Osteoblast (primary cell): ENCODE results near the gene MACROD2. TPM values are rescaled to one million over a fixed set of nuclear protein-coding genes. Genes with fewer than 3 reads are reported as not detected.

Experiments
- DNase-seq: peaks from one replicate; pipeline ENCODE4 v3.0.0; 2011; ENCODE audit warnings: low spot score, mixed read lengths; ENCODE audit not compliant: insufficient read length; ENCODE audit errors: missing footprints
- H2AFZ ChIP-seq: 2 replicates; pipeline ENCODE4 v1.6.0; 2011; ENCODE audit warnings: mild to moderate bottlenecking, low read length
- H3K27ac ChIP-seq: 2 replicates; pipeline ENCODE4 v1.5.1; 2011; ENCODE audit warnings: mild to moderate bottlenecking, low read depth, low read length, moderate library complexity
- H3K27me3 ChIP-seq: 2 replicates; pipeline ENCODE4 v1.6.0; 2012; ENCODE audit warnings: mild to moderate bottlenecking, control low read depth, inconsistent platforms, low read length, moderate library complexity; ENCODE audit not compliant: insufficient read depth
- H3K36me3 ChIP-seq: 2 replicates; pipeline ENCODE4 v1.5.1; 2011; ENCODE audit warnings: mild to moderate bottlenecking, low read length, control low read depth, moderate library complexity; ENCODE audit not compliant: insufficient read depth
- H3K4me1 ChIP-seq: 2 replicates; pipeline ENCODE4 v1.5.1; 2011; ENCODE audit warnings: mild to moderate bottlenecking, low read length, control low read depth, moderate library complexity; ENCODE audit not compliant: insufficient read depth
- H3K4me2 ChIP-seq: 2 replicates; pipeline ENCODE4 v1.6.0; 2011; ENCODE audit warnings: mild to moderate bottlenecking, low read length; ENCODE audit not compliant: insufficient read depth
- H3K4me3 ChIP-seq: fragments of 200-600 bp; sonication (generic); 3 replicates; pipeline ENCODE4 v1.5.1; 2012; ENCODE audit warnings: mild to moderate bottlenecking, low read length, inconsistent platforms; ENCODE audit not compliant: insufficient read depth
- H3K79me2 ChIP-seq: 2 replicates; pipeline ENCODE4 v1.6.0; 2012; ENCODE audit warnings: mild to moderate bottlenecking, low read length, control low read depth, inconsistent platforms; ENCODE audit not compliant: insufficient read depth
- H3K9me3 ChIP-seq: 2 replicates; pipeline ENCODE4 v1.5.1; 2011; ENCODE audit warnings: low read depth, low read length, control low read depth
- H4K20me1 ChIP-seq: 2 replicates; pipeline ENCODE4 v1.6.0; 2012; ENCODE audit warnings: mild to moderate bottlenecking, low read length, control low read depth; ENCODE audit not compliant: insufficient read depth
- CTCF ChIP-seq: IDR thresholded peaks from 2 replicates; pipeline ENCODE4 v1.5.1; 2011; ENCODE audit warnings: mild to moderate bottlenecking, low read depth, low read length, moderate library complexity; ENCODE audit errors: extremely low read depth
- total RNA-seq: library from RNA; depleted of rRNA; stranded (reverse); fragments of >200 nt; gene quantifications from 2 replicates; pipeline ENCODE4 v1.2.3, GENCODE V29; 2012

MACROD2 gene
- total RNA-seq, 1 donor: 4.0 TPM

GRCh38 chr20:14312001-14312400 lies 316.7 kb downstream of the MACROD2 start:
- Histone ChIP-seq H3K4me3 (no peak overlapping the region), H3K36me3 (no peaks in the 10 kb centered on the region), H3K4me1 (no peaks in the 10 kb centered on the region), H3K9me3 (no peaks in the 10 kb centered on the region), H2AFZ (no peak overlapping the region), H3K4me2 (no peak overlapping the region), H3K79me2 (no peaks in the 10 kb centered on the region), H4K20me1 (no peaks in the 10 kb centered on the region), H3K27ac (no peak overlapping the region), H3K27me3 (no peaks in the 10 kb centered on the region)
- no peak for DNase-seq
- TF ChIP-seq CTCF: no peak

- TF ChIP-seq CTCF: no peak
- H3K79me2 ChIP-seq: no peaks in the 10 kb centered on the region
- H3K4me3 ChIP-seq: no peak overlapping the region
- no peaks in the 10 kb centered on the region for H3K4me1 ChIP-seq
- no peak for DNase-seq
- no peaks in the 10 kb centered on the region for H3K36me3 ChIP-seq
- H3K4me2 ChIP-seq: no peak overlapping the region
- no peak overlapping the region for H2AFZ ChIP-seq
- H3K27ac ChIP-seq: no peak overlapping the region
- H3K9me3 ChIP-seq: no peaks in the 10 kb centered on the region
- H3K27me3 ChIP-seq: no peaks in the 10 kb centered on the region
- no peaks in the 10 kb centered on the region for H4K20me1 ChIP-seq
Measured at GRCh38 chr20:14313341-14314020, 318.2 kb downstream of the MACROD2 start.

- Histone ChIP-seq H3K79me2 (no peaks in the 10 kb centered on the region), H3K27me3 (no peaks in the 10 kb centered on the region), H3K36me3 (no peaks in the 10 kb centered on the region), H3K9me3 (no peaks in the 10 kb centered on the region), H3K4me3 (no peak overlapping the region), H3K27ac (no peak overlapping the region), H4K20me1 (no peaks in the 10 kb centered on the region), H2AFZ (no peak overlapping the region), H3K4me1 (no peaks in the 10 kb centered on the region), H3K4me2 (no peak overlapping the region)
- no peak for DNase-seq
- no peak for TF ChIP-seq CTCF
Measured at GRCh38 chr20:14319704-14320103, 324.4 kb downstream of the MACROD2 start.

GRCh38 chr20:14331646-14332045 lies 336.3 kb downstream of the MACROD2 start:
- Histone ChIP-seq H2AFZ (no peak overlapping the region), H3K36me3 (no peaks in the 10 kb centered on the region), H3K4me2 (no peak overlapping the region), H3K27me3 (no peaks in the 10 kb centered on the region), H3K27ac (no peak overlapping the region), H3K79me2 (no peaks in the 10 kb centered on the region), H3K4me1 (no peaks in the 10 kb centered on the region), H3K9me3 (no peaks in the 10 kb centered on the region), H3K4me3 (no peak overlapping the region), H4K20me1 (no peaks in the 10 kb centered on the region)
- TF ChIP-seq CTCF: no peak
- no peak for DNase-seq
